CD4-positive, alpha-beta T cell treated with Interleukin-2 at 100 ng/mL for 4 hours (primary cell): Measurements from ENCODE around the gene GSKIP.
A peak's percentile ranks its signal among the peaks of the same experiment; 100 is the strongest.

Experiments
- DNase-seq: peaks from one replicate; pipeline ENCODE4 v3.0.0-alpha.2; 2020; ENCODE audit warnings: low spot score

GSKIP gene

DNA sequence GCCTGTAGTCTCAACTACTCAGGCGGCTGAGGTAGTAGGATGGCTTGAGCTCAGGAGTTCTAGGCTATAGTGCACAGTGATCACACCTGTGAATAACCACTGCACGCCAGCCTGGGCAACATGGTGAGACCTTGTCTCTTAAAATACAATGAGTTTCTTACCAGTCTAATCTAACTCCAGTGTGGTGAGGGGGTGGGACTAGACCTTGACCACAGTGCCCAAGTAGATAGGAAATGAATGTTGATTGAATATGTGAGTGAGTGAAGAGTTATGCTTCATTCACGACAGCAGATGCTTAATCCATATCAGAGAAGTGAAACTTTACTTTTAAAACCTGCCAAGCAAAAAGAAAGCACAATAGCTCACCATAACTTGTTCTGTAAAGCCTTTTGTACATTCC is 17.4 kb downstream of the GSKIP start:
- no peak for DNase-seq

DNA sequence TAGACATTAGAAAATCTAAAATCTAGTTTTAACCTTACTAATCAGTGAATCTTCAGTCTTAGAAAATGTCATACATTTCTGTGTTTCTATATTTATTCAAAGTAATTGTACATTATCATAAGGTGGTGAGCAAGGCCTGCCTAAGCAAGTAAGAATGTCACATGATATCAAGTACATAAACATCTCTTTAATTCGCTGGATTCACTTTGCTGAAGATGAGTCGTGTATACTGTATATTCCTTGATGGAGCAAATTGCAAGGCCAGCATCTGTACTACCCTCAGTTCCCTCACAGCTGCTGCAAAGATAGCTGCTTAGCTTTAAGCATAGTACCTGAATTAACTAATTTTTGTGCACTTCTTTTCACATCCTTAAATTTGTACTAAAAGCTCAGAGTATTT is 20.1 kb downstream of the GSKIP start:
- DNase-seq, result no peak

DNA sequence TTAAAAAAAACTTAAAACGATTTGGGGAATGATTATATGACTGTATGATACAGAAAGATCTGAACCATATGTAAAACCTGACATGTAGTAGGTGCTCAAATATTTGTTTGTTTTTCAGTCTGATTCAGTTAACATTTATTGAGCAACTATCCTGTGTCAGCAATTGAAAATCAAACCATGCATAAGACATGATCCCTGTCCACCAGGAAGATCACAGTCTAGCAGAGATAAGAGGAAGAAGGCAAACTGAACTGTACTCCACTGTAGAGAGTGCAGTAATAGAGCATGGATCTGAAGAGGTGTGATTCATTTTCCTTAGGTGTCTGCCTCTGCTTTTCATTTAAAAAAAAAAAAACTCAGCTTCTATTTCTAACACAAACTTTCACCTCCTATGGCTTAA is 20.7 kb downstream of the GSKIP start:
- DNase-seq, result no peak

DNA sequence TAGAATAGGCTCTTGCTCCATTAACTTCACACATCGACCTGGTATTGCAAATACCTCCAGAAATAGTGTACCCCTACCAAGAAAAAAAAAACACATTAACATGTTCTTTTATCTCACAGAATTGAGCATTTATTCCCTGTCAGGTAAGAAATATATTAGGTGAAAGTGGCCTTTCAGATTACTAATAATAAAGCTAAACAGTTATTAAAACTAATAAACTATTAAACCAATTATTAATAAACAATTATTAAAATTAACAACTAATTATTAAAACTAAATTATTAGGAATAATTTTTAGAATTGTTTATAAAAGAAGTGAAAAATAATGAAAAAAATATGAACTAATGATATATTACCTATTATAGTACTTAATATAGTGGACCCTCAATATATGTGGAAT is 21.4 kb downstream of the GSKIP start:
- no peak for DNase-seq

DNA sequence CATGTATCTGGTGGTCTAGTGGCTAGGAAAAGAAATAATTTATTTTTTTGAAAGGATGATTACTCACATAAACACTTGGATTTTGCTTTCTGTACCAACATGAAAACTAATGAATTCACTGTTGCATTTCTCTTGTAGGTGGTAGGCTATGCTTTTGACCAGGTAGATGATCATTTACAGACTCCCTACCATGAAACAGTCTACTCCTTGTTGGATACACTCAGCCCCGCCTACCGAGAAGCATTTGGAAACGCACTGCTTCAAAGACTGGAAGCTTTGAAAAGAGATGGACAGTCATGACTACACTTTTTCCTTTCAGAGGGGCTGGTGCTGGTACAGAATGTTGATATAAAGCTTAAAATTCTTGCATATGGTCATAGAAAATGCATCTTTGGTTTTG is 22.1 kb downstream of the GSKIP start:
- no peak for DNase-seq

DNA sequence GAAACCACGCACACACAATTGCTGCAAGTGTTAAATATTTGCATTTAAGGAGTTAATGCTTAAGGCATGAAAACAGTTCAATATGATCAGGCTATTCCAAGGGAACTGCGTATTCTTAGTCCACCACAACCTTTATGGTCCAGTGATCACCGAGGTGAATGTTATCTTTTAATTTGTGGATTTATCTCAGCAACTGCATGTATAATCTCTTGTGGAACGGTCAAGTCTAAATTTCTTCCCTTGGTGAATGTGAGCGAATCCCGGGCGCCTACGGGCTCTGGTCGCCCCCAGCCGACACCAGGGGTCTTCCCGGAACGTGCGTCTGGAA is 27.6 kb downstream of the GSKIP start:
- no peak for DNase-seq

DNA sequence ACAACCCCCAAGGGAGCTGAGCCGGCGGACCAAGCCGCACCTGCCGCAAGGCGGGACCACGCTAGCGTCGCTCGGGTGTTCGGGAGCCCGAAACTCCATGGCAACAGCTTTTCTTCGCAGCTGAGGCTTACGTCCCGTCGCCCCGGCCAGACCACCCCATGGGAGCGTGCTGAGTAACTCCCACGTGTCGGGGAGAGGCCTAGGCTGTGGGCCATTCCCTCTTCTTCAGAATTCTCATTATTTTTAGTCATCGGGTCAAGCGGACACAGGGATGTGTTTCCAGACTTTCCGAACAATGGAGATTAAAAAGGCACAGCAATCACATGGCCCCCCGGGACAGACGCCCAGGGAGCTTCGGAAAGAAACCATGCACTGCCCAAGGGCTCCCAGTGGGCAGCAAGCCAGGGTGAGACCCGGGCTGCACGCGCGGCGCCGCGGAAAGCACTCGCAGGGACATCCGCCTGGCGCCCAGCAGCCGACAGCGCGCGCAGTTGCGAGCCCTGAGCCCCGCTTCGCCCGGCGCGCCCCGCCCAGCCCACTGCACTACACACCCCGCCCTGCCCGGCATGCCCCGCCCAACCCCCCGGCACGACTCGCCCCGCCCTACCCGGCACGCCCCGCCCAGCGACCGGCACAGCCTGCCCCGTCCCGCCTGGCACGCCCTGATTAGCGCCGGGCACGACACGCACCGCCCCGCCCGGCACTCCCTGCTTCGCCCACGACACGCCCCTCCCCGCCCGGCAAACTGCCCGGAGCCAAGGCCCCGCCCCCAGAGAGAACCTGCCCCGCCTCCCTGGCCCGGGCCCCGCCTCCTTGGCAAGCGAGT is 28.2 kb downstream of the GSKIP start:
- peak; percentile 99 for DNase-seq

DNA sequence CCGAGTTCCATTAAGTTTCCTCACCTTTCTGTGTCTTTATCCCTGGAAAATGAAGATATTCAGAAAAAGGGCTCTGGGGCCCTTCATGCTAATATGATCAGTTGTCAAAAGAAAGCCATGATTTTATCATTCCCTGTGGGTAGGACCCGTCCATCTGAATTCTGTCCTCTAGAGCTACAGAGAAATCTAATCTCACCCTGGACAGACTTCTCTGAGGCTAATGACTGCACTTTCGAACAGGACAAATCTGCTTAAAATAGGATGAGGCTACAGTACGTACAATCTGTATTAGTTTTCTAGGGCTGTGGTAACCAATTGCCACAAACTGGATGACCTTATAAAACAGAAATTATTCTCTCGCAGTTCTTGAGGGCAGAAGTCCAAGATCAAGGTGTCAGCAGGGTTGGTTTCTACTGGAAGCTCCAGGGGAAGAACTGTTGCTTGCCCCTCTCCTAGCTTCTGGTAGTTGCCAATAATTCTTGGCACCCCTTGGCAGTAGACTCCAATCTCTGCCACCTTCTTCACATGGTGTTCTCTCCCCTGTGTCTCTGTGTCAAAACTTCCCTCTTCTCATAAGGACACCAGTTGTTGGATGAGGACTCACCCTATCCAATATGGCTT is 29.9 kb downstream of the GSKIP start:
- no peak for DNase-seq

DNA sequence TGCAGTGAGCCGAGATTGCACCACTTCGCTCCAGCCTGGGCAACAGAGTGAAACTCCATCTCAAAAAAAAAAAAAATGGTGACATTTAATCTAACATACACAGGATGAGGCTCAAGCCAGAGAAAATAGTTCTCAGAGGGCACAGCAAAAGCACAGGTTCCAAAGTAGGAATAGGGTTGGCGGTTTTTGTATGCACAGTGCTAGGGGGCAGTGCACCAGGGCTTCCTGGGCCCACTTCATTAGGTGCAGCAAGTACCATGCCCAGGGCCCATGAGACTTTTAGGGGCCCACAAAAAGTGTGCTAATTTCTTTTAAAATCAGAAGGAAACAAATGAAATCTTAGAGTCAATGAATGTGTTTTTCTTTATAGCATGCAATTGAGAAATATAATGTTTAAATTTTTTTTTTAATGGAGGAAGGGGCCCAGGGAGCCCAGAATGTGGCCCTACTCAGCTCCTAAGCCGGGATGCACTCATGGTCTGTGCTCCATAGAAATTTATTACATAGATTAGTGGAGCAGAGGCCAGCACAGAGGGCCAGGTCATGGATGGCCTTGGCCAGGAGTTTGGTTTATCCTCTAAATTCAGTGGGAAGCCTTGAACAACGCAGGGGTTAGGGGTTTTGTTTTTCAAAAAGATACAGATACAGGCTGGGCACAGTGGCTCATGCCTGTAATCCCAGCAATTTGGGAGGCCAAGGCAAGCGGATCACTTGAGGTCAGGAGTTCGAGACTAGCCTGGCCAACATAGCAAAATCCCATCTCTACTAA is 30.9 kb downstream of the GSKIP start:
- no peak for DNase-seq

DNA sequence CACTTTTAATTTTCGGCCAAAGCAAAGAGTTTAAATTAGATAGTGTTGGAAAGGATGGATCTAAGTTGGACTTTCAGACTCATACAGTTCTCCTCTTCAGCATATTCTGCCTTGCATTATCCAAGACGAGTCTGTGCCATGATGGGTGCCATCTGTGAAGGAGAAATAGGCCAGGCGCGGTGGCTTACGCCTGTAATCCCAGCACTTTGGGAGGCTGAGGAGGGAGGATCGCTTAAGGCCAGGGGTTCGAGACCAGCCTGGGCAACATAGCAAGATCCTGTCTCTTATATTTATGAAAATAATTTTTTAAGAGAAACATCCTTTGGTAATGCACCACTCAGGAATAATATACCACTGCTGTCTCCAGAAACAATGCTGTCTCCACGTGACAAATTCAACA is 35.1 kb downstream of the GSKIP start:
- DNase-seq, result no peak

DNA sequence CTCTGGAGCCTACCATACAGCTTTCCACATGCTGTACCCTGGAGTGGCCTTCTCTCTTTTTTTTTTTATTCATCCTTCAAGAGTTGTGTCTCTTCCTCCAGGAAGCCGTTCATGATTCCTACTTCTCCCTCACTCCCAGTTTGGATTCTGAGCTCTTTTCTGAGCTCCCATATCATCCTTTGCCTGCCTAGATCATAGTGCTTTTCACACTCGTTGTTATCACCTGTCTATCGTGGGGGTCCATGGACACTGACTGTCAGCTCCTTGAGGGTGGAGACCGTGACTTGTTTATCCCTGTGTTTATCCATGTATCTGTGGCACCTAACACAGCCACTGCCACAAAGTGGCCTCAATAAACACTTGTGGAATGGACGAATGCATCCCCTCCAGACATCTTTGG is 35.6 kb downstream of the GSKIP start:
- no peak for DNase-seq

DNA sequence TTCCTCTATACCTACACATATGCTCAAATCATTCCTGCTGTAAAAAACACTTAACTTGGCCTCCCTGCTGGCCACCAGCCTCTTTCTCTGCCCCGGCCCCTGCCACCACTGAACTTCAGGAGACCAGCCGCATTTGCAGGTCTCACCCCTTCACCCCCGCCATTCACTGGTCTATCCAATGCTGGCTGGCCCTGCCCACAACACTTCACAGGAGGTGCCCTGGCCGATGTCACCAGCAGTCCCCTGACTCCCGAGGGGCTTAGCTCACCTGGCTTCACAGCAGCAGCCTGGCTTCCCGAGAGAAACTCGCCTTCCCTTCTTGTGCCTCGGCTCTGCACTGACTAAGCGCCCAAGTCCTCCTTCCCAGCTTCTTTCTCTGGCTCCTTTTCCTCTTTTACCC is 36.1 kb downstream of the GSKIP start:
- DNase-seq, result no peak

DNA sequence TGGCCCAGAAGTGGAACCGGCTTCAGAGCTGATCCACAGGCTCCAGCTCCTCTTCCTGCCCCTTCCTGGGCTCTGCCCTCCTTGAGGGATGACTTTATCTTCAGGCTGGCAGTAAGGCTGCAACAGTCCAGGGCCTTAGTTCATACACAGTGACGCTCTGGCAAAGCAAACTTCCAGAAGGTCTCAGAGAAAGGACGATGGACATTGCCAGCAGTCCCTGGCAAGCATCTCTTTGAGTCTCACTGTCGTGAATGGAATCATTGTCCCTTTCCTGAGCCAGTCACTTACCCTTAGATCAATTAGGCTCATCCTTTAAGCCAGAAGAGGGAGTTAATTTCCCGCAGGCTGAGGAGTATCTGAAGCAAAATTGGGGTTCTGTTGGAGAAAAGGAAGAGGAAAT is 37.2 kb downstream of the GSKIP start:
- DNase-seq, result no peak

DNA sequence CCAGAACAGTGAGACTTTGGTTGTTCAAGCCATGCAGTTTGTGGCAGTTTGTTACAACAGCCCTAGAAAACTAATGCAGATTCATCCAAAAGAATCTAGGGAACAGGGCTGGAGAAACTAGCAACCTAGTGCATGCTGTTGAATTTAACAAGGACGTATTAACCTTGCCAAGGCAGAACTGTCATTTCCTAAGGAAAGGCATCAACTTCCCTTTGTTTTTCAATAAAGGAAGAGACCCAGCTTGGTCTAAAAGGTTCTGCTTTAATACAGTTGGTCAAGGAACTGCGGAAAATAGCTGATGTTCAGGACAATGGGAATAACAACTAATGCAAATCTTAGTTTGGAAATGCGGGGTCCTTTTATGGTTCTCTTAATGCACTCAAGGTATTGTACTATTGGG is 40.1 kb downstream of the GSKIP start:
- no peak for DNase-seq

DNA sequence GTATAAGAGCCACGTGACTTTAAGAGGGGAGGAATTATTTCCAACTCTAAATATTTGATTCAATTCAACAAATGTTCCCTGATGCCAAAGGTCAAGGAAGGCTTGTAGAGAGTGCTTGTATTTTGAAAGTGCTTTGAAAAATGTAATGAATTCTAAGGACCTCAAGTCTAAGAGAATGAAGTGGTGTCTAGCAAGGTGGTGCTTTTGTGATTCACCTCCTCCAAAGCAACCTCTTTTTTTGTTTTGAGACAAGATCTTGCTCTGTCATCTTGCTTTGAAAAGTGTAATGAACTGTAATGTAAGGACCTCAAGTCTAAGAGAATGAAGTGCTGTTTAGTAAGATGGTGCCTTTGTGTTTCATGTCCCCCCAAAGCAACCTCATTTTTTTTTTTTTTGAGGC is 42.4 kb downstream of the GSKIP start:
- no peak for DNase-seq

DNA sequence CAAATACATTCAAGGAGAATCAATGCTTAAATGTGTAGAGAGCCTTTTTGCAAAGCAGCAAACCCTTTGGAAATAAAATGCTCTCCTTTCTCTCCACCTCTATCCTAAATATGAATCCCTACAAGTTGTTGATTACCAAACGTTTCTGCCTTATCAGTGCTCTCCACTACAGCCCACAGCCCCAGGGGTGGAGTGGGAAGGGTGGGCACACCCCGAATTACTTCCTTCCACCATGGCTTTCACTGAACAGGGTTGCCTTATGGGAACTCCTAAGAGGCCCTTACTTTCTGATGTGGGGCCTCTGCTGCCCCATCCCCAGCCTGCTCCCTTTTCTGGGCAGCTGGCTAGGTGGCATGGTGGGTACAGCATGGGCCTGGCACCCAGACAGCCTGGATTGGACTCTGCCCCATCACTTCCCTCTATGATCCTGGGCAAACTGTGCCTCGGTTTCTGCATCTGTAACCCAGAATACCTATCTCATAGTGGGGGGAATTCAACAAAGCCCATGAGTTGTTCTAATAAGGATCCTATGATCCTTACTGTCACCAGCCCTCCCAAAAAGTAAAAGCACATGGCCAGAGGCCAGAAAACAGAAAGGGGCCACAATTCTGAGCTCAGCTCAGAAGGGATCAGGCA is 44.7 kb downstream of the GSKIP start:
- no peak for DNase-seq

DNA sequence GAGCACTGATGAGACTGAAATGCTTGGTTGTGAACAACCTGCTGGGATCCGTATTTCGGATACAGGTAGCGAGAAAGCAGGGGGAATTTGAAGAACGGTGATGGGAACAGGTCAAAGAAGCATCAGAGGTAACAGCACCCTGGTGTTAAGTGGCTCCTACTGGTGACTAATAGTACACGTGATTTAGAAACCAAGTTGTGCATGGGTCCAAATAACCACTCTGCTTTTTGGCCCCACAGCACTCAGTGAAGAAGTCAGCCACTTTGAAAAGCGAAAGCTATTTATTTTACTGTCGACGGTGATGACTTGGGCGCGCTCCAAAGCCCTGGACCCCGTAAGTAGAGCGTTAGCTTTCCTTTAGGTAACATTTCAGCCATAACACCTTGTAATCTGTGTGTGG is 45.3 kb downstream of the GSKIP start:
- DNase-seq, result no peak

DNA sequence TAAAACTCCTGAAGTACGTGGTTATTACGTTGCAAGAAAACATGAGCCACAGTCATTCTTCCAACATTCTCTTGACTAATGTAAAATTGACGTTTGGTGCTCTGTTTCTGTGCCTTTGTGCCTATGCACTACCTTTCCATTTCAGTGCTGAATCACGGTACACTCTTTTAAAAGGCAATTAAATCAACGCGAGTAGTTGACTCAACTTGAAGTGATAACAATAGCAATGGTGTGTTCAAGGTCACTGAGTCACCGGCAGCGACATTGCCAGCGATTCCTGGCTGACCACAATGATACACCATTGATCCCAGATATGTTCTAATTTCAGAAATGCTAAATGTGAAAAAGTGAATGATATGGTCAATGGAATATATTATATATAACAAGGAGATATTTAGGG is 46.4 kb downstream of the GSKIP start:
- no peak for DNase-seq

DNA sequence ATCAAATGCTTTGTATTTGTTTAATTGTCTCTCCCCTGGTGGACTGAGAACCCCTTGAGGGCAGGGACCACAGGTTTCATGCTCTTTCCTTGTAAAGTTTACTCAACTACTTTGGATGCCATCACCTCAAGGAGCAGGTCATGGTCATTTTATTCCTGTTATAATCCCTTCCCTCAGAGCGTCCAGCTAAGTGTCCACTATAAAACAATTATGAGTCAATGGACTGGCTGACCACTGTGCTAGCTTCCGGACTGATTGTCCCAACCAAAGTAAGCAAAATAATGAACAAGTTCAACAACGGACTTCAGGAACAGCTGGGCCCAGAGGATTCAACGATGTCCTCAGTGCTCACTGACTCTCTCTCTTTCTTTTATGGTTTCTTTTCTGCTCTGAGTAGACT is 46.8 kb downstream of the GSKIP start:
- DNase-seq, result no peak

DNA sequence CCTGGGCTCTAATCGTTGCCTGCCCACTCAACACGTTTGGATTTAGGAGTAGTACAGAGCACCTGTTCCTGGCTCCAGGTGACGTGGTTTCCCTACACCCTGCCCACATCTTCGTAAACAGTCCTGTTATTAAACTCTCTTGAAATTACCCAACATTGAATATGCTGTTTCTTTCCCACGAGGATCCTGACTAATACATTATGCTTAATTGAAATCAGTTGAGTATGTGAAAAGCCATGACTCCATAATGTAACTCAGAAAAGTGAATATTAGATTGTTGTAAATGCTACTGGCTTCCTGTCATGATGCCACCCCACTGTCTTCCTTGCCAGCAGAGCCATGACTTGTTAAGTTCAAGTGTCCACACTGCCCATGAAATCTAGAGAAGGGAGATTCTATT is 50.2 kb downstream of the GSKIP start:
- no peak for DNase-seq

DNA sequence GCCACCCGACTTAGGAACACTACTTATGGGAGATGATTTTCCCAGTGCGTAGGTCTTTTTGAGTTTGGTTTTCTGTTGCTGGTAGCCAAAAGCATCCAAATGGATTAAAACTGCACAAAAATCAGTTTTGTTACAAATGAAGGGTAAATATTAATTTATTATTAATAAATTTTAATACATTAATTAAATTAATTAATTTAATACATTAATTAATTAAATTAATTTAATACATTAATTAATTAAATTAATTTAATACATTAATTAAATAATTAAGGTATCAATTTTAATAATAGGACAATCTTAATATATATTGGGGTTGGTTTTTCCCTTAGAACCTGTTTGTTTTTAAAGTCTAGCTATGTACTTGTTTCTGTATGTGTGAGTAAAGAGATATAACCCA is 52.2 kb downstream of the GSKIP start:
- DNase-seq, result no peak

DNA sequence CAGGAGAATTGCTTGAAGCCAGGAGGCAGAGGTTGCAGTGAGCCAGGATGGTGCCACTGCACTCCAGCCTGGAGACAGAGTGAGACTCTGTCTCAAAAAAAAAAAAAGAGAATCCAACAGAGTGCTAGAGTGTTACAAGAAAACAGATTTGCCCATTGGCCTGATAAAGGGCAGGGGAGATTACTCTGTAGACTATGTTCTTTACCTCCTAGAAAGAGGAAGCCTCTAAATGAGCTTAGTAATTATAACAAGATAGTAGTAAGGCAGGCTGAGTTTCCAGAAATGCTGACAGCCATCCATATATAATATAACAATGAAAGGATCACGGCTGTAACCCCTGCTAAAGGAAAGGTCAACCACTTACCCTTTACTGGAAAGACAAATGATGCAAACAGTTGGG is 53.0 kb downstream of the GSKIP start:
- no peak for DNase-seq

DNA sequence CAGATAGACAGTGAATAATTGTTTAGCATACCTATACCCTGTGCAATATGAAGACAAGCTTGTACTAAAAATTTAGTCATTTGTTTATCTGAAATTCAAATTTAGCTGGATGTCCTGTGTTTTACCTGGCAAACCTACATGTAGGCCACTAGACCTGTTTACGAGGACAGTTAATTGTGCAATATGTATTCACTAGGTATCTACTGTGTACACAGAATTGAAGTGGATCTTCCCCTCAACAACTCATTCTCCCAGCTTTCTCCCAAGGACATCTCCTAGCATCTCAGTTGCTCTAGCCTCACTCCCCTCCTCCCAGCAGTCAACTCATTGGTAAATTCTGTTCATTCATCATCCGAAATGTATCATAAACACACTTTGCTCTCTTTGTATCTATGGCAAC is 53.9 kb downstream of the GSKIP start:
- no peak for DNase-seq
